ENCODE data around the gene PRKCA. TPM values are rescaled to one million over a fixed set of nuclear protein-coding genes. Genes with fewer than 3 reads are reported as not detected.

PRKCA gene
- total RNA-seq, 1 experiment from 2014 or later, result 22.6 TPM

DNA sequence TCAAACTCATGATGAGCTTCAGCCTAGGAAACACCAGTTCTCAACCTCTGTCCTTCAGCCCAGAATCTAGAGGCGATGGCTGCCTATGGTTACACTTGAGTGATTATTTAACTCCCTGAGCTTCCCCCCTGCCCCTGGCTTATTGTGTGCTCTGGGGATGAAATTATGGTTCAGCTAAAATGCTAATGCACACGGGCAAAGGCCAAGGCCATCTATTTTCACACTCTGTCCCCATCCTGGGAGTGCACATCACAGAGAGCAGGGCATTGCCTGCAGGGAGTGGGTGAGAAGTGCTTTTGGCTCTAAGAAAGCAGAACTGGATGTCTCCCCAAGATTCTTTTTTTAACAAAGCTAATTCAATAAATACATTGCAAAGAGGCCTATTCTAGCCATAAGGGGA lies 510.9 kb downstream of the PRKCA start:
- intact Hi-C loops (cut with micrococcal nuclease), result no loop called here
- Histone ChIP-seq H3K36me3 (ENCODE audit: low read depth, low read length) (no peaks in the 10 kb centered on the region), H4K20me1 (ENCODE audit: low read length) (no peaks in the 10 kb centered on the region), H3K9me3 (ENCODE audit: low read length) (no peaks in the 10 kb centered on the region), H2AFZ (ENCODE audit: low read length) (no peak overlapping the region), H3K9me2 (replicated peaks; ENCODE audit: low read length) (no peaks in the 10 kb centered on the region), H3K4me2 (ENCODE audit: low read length) (no peak overlapping the region), H3K27ac (ENCODE audit: low read length) (no peak overlapping the region), H3F3A (ENCODE audit: low read length, unreplicated experiment) (no peaks in the 10 kb centered on the region), H3K4me3 (ENCODE audit: low read length) (no peak overlapping the region), H3K27me3 (ENCODE audit: low read length) (peaks cover 20% of the 10 kb centered on the region; the same call in 1 of the 2 replicates), H3K9ac (ENCODE audit: low read length) (no peak overlapping the region), H3K4me1 (ENCODE audit: insufficient read depth, low read length) (no peaks in the 10 kb centered on the region), H3K79me2 (ENCODE audit: low read length) (no peaks in the 10 kb centered on the region)
- ChIA-PET CTCF (no interaction called here), POLR2A (ENCODE audit: unreplicated experiment) (no interaction called here)
- no TSS peak for BruUV-seq (replicated peaks)
- DNase-seq, result no peak
- no peak for ATAC-seq
- TF ChIP-seq, protein P1, sequence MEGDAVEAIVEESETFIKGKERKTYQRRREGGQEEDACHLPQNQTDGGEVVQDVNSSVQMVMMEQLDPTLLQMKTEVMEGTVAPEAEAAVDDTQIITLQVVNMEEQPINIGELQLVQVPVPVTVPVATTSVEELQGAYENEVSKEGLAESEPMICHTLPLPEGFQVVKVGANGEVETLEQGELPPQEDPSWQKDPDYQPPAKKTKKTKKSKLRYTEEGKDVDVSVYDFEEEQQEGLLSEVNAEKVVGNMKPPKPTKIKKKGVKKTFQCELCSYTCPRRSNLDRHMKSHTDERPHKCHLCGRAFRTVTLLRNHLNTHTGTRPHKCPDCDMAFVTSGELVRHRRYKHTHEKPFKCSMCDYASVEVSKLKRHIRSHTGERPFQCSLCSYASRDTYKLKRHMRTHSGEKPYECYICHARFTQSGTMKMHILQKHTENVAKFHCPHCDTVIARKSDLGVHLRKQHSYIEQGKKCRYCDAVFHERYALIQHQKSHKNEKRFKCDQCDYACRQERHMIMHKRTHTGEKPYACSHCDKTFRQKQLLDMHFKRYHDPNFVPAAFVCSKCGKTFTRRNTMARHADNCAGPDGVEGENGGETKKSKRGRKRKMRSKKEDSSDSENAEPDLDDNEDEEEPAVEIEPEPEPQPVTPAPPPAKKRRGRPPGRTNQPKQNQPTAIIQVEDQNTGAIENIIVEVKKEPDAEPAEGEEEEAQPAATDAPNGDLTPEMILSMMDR (conservative IDR thresholded peaks at IDR 0.05; ENCODE audit: low read depth, low read length), result no peak
- TF ChIP-seq EZH2 (IDR thresholded peaks at IDR 0.05; ENCODE audit: low read length, unreplicated experiment) (no peak), EZH2phosphoT487 (IDR thresholded peaks at IDR 0.05; ENCODE audit: borderline replicate concordance, low read length) (no peak)

DNA sequence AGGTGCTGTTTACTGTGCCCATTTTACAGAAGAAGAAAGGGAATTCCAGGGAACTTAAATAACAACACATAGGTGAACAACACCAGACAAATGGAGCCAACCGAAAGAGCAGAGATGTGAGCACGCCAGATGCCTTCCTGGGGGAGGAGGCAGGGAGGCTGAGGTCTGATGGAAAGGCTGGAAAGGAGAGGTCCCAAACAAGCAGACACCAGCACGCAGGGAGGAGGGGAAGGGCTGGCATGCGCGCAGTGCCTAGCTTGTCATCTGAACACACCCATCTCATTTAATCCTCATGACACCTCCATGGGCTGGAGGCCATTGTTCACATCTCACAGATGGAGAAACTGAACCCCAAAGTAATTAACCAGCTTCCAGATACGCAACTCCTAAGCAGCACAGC lies 511.6 kb downstream of the PRKCA start:
- Histone ChIP-seq H3K9me3 (ENCODE audit: low read length) (no peaks in the 10 kb centered on the region), H3K4me3 (ENCODE audit: low read length) (no peak overlapping the region), H3K27me3 (ENCODE audit: low read length) (peaks cover 20% of the 10 kb centered on the region; the same call in 1 of the 2 replicates), H3K4me2 (ENCODE audit: low read length) (no peak overlapping the region), H3K9me2 (replicated peaks; ENCODE audit: low read length) (no peaks in the 10 kb centered on the region), H3K27ac (ENCODE audit: low read length) (no peak overlapping the region), H3K79me2 (ENCODE audit: low read length) (no peaks in the 10 kb centered on the region), H3K36me3 (ENCODE audit: low read depth, low read length) (no peaks in the 10 kb centered on the region), H4K20me1 (ENCODE audit: low read length) (no peaks in the 10 kb centered on the region), H2AFZ (ENCODE audit: low read length) (no peak overlapping the region), H3F3A (ENCODE audit: low read length, unreplicated experiment) (no peaks in the 10 kb centered on the region), H3K4me1 (ENCODE audit: insufficient read depth, low read length) (no peaks in the 10 kb centered on the region), H3K9ac (ENCODE audit: low read length) (no peak overlapping the region)
- intact Hi-C loops (cut with micrococcal nuclease), result no loop called here
- TF ChIP-seq, protein P1 (conservative IDR thresholded peaks at IDR 0.05; ENCODE audit: low read depth, low read length), result no peak
- no peak for TF ChIP-seq EZH2 (IDR thresholded peaks at IDR 0.05; ENCODE audit: low read length, unreplicated experiment)
- TF ChIP-seq EZH2phosphoT487 (IDR thresholded peaks at IDR 0.05; ENCODE audit: borderline replicate concordance, low read length), result no peak
- POLR2A ChIA-PET (ENCODE audit: unreplicated experiment), result no interaction called here
- CTCF ChIA-PET, result no interaction called here
- no peak for DNase-seq
- no peak for ATAC-seq
- BruUV-seq (replicated peaks), result no TSS peak

DNA sequence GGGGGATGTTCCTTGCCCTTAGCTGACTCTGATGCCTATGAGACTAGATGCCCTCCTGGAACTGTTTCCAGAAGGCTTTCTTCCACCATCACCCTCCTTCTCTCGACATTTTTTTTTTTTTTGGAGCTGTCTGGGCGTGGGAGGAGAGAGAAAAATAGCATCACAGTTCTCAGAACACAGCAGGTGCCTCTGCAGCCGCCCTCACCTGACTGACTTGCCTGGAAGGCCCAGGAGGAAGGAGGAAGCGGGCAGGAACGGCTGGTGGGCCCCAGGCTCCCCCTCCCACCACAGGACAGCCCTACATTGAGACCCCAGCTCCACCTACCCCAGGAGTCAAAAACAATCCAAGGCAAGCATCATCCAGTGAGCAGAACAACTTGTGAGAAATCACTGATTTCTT lies 512.2 kb downstream of the PRKCA start:
- intact Hi-C loops (cut with micrococcal nuclease), result no loop called here
- no peak overlapping the region for H3K9ac ChIP-seq (ENCODE audit: low read length)
- H3K4me3 ChIP-seq (ENCODE audit: low read length), result no peak overlapping the region
- no peak overlapping the region for H2AFZ ChIP-seq (ENCODE audit: low read length)
- BruUV-seq (replicated peaks), result no TSS peak
- POLR2A ChIA-PET (ENCODE audit: unreplicated experiment), result no interaction called here
- H3K27me3 ChIP-seq (ENCODE audit: low read length), result peaks cover 20% of the 10 kb centered on the region; the same call in 1 of the 2 replicates
- ATAC-seq (no peak), DNase-seq (no peak)
- TF ChIP-seq EZH2phosphoT487 (IDR thresholded peaks at IDR 0.05; ENCODE audit: borderline replicate concordance, low read length) (no peak), EZH2 (IDR thresholded peaks at IDR 0.05; ENCODE audit: low read length, unreplicated experiment) (no peak)
- TF ChIP-seq, protein P1 (conservative IDR thresholded peaks at IDR 0.05; ENCODE audit: low read depth, low read length), result no peak
- CTCF ChIA-PET, result no interaction called here
- H3K27ac ChIP-seq (ENCODE audit: low read length), result no peak overlapping the region
- H3K36me3 ChIP-seq (ENCODE audit: low read depth, low read length), result no peaks in the 10 kb centered on the region
- H3K79me2 ChIP-seq (ENCODE audit: low read length), result no peaks in the 10 kb centered on the region
- no peaks in the 10 kb centered on the region for H3F3A ChIP-seq (ENCODE audit: low read length, unreplicated experiment)
- H4K20me1 ChIP-seq (ENCODE audit: low read length), result no peaks in the 10 kb centered on the region
- no peak overlapping the region for H3K4me2 ChIP-seq (ENCODE audit: low read length)
- no peaks in the 10 kb centered on the region for H3K9me3 ChIP-seq (ENCODE audit: low read length)
- no peaks in the 10 kb centered on the region for H3K9me2 ChIP-seq (replicated peaks; ENCODE audit: low read length)
- H3K4me1 ChIP-seq (ENCODE audit: insufficient read depth, low read length), result no peaks in the 10 kb centered on the region
